IPS-18a (cell line): ENCODE data around the gene FAM227B.

Experiments
- H3K27ac ChIP-seq: one replicate; pipeline ENCODE4 v1.5.1; 2013; ENCODE audit warnings: low read length
- H3K27me3 ChIP-seq: one replicate; pipeline ENCODE4 v1.6.1; 2013; ENCODE audit warnings: mild to moderate bottlenecking, low read length; ENCODE audit not compliant: control insufficient read depth, insufficient read depth
- H3K36me3 ChIP-seq: one replicate; pipeline ENCODE4 v1.6.1; 2013; ENCODE audit warnings: low read depth, low read length; ENCODE audit not compliant: control insufficient read depth
- H3K4me1 ChIP-seq: one replicate; pipeline ENCODE4 v1.6.1; 2013; ENCODE audit warnings: low read depth, low read length; ENCODE audit not compliant: control insufficient read depth
- H3K4me3 ChIP-seq: one replicate; pipeline ENCODE4 v1.5.1; 2013; ENCODE audit warnings: low read length
- H3K9ac ChIP-seq: one replicate; pipeline ENCODE4 v1.6.1; 2013; ENCODE audit warnings: mild to moderate bottlenecking, low read length, moderate library complexity
- H3K9me3 ChIP-seq: one replicate; pipeline ENCODE4 v1.6.1; 2013; ENCODE audit warnings: low read depth, low read length; ENCODE audit not compliant: control insufficient read depth

FAM227B gene

GRCh38 chr15:49462232-49462844, 158.3 kb downstream of the FAM227B start:
- Histone ChIP-seq H3K4me1 (no peaks in the 10 kb centered on the region), H3K9ac (no peak overlapping the region), H3K36me3 (no peaks in the 10 kb centered on the region), H3K4me3 (no peak overlapping the region), H3K27ac (no peak overlapping the region), H3K9me3 (no peaks in the 10 kb centered on the region), H3K27me3 (no peaks in the 10 kb centered on the region)

DNA sequence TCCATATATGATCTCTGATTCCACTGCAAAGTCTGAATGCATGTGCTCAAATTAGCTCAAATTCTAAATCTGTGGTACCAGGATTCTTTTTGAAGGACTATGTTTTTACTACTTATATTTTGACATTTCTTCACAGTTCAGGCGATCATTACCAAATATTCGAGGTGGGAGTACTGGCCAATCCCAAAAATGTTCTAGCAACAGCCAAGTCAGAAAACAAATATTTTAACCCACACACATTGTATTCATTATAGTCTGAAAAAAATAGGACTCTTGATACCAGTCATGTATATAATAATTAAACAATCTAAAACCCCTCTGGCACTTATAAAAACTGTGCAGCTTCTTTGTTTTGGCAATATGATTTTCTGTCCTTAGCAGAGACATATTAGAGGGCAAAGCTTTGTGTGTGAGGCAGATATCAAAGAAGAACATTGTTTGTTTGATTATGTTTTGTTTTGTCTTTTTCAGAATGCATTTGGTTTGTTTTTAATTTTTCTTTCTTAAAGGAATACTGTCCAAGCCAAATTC, 160.1 kb downstream of the FAM227B start:
- Histone ChIP-seq H3K9me3 (no peaks in the 10 kb centered on the region), H3K27ac (no peak overlapping the region), H3K9ac (no peak overlapping the region), H3K4me3 (no peak overlapping the region), H3K36me3 (no peaks in the 10 kb centered on the region), H3K27me3 (no peaks in the 10 kb centered on the region), H3K4me1 (no peaks in the 10 kb centered on the region)

- no peak overlapping the region for H3K27ac ChIP-seq
- H3K36me3 ChIP-seq: no peaks in the 10 kb centered on the region
- H3K27me3 ChIP-seq: no peaks in the 10 kb centered on the region
- no peaks in the 10 kb centered on the region for H3K9me3 ChIP-seq
- no peak overlapping the region for H3K4me3 ChIP-seq
- H3K9ac ChIP-seq: no peak overlapping the region
- no peaks in the 10 kb centered on the region for H3K4me1 ChIP-seq
These were observed 162.5 kb downstream of the FAM227B start for GRCh38 chr15:49458145-49458544.

- H3K36me3 ChIP-seq: no peaks in the 10 kb centered on the region
- no peaks in the 10 kb centered on the region for H3K27me3 ChIP-seq
- no peak overlapping the region for H3K4me3 ChIP-seq
- no peak overlapping the region for H3K27ac ChIP-seq
- H3K4me1 ChIP-seq: no peaks in the 10 kb centered on the region
- no peaks in the 10 kb centered on the region for H3K9me3 ChIP-seq
- H3K9ac ChIP-seq: no peak overlapping the region
These were observed 164.5 kb downstream of the FAM227B start for GRCh38 chr15:49456166-49456565.

GRCh38 chr15:49452595-49452994, 168.0 kb downstream of the FAM227B start:
- no peak overlapping the region for H3K9ac ChIP-seq
- H3K27ac ChIP-seq: no peak overlapping the region
- no peaks in the 10 kb centered on the region for H3K27me3 ChIP-seq
- no peak overlapping the region for H3K4me3 ChIP-seq
- no peaks in the 10 kb centered on the region for H3K4me1 ChIP-seq
- H3K9me3 ChIP-seq: no peaks in the 10 kb centered on the region
- no peaks in the 10 kb centered on the region for H3K36me3 ChIP-seq

DNA sequence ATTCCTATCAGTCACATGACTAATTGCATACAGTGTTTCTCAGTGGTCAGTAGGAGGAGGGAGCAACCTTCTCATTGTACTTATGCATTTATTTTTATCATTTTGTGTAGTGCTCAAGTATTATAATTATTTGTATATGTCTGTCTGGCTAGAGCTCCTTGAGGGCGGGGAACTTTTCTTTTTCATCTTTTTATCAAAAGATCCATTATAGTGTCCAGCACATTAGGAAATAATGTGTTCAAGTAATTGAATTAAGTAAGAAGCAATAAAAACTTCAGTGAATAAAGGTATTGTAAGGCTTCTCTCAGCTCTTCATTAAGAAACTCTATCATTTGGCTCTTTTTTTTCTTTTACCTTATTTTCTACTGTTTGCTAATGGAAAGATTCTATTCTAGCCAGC, 178.8 kb downstream of the FAM227B start:
- Histone ChIP-seq H3K27me3 (no peaks in the 10 kb centered on the region), H3K4me1 (peaks cover 4% of the 10 kb centered on the region), H3K9me3 (no peaks in the 10 kb centered on the region), H3K9ac (no peak overlapping the region), H3K4me3 (no peak overlapping the region), H3K27ac (no peak overlapping the region), H3K36me3 (no peaks in the 10 kb centered on the region)

GRCh38 chr15:49441356-49441755, 179.3 kb downstream of the FAM227B start:
- H3K4me1 ChIP-seq: peaks cover 4% of the 10 kb centered on the region
- H3K27ac ChIP-seq: no peak overlapping the region
- H3K36me3 ChIP-seq: no peaks in the 10 kb centered on the region
- no peak overlapping the region for H3K4me3 ChIP-seq
- no peak overlapping the region for H3K9ac ChIP-seq
- H3K9me3 ChIP-seq: no peaks in the 10 kb centered on the region
- no peaks in the 10 kb centered on the region for H3K27me3 ChIP-seq

- no peak overlapping the region for H3K4me3 ChIP-seq
- H3K9ac ChIP-seq: no peak overlapping the region
- H3K27me3 ChIP-seq: no peaks in the 10 kb centered on the region
- peaks cover 4% of the 10 kb centered on the region for H3K4me1 ChIP-seq
- H3K27ac ChIP-seq: no peak overlapping the region
- H3K9me3 ChIP-seq: no peaks in the 10 kb centered on the region
- no peaks in the 10 kb centered on the region for H3K36me3 ChIP-seq
These were observed 180.8 kb downstream of the FAM227B start for GRCh38 chr15:49439678-49440395.

GRCh38 chr15:49438962-49439631, 181.5 kb downstream of the FAM227B start:
- H3K4me1 ChIP-seq: peaks cover 4% of the 10 kb centered on the region
- H3K36me3 ChIP-seq: no peaks in the 10 kb centered on the region
- no peak overlapping the region for H3K27ac ChIP-seq
- H3K9ac ChIP-seq: no peak overlapping the region
- no peaks in the 10 kb centered on the region for H3K27me3 ChIP-seq
- H3K9me3 ChIP-seq: no peaks in the 10 kb centered on the region
- no peak overlapping the region for H3K4me3 ChIP-seq

DNA sequence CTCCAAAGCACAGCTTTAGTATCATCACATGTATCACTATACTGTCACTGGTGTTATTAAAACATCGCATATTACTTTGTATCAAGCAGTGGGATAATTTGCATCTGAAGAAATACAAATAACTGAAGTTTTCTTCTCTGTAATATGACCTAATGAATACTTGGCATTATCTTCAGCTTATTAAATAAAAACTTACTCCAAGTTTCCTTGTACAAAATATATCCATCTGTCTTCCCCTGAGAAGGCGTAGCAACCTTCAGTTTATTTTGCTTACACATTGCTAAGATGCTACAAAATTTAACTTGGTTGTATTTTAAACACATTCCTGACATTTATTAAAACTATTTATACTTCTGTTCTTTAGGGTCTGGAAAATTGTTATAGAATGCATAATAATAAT, 183.9 kb downstream of the FAM227B start:
- H3K27me3 ChIP-seq: no peaks in the 10 kb centered on the region
- H3K9ac ChIP-seq: no peak overlapping the region
- no peaks in the 10 kb centered on the region for H3K9me3 ChIP-seq
- H3K36me3 ChIP-seq: no peaks in the 10 kb centered on the region
- H3K4me3 ChIP-seq: no peak overlapping the region
- H3K4me1 ChIP-seq: no peaks in the 10 kb centered on the region
- no peak overlapping the region for H3K27ac ChIP-seq

GRCh38 chr15:49435174-49435573, 185.4 kb downstream of the FAM227B start:
- no peak overlapping the region for H3K27ac ChIP-seq

More at GRCh38 chr15:49435174-49435573, 185.4 kb downstream of the FAM227B start:
- Histone ChIP-seq H3K9ac (no peak overlapping the region), H3K36me3 (no peaks in the 10 kb centered on the region), H3K27me3 (no peaks in the 10 kb centered on the region), H3K9me3 (no peaks in the 10 kb centered on the region), H3K4me3 (no peak overlapping the region), H3K4me1 (no peaks in the 10 kb centered on the region)
